B cell (primary cell): ENCODE results near the gene PARP16. TPM values are rescaled to one million over a fixed set of nuclear protein-coding genes. Genes with fewer than 3 reads are reported as not detected.

Experiments used
- ATAC-seq: fragments of 200-7000 bp; cut with Tn5 transposase; one replicate; pipeline ENCODE4 v1.10.0; 2021; ENCODE audit warnings: low read depth, mild to moderate bottlenecking, moderate number of reproducible peaks, moderate library complexity
- CTCF ChIA-PET: fragments of 350-600 bp; sonication (Branson Sonifier 250); formaldehyde crosslinking; loops from one replicate; lab custom pipeline; 2021; ENCODE audit warnings: antibody characterized with exemption, inconsistent platforms; lab: Charles Lee
- POLR2A ChIA-PET: fragments of 350-600 bp; sonication (Branson Sonifier 250); formaldehyde crosslinking; loops from one replicate; lab custom pipeline; 2021; ENCODE audit warnings: antibody characterized with exemption; lab: Charles Lee
- DNase-seq: peaks from one replicate; pipeline ENCODE4 v3.0.0; 2013
- H2AFZ ChIP-seq: 2 replicates; pipeline ENCODE4 v1.6.1; 2012; ENCODE audit warnings: mild to moderate bottlenecking, low read depth, low read length; ENCODE audit not compliant: insufficient read depth, poor library complexity, severe bottlenecking
- H3K27ac ChIP-seq, 2 donors: 1 replicate in 1 of 2; 2 replicates in 1 of 2; pipeline ENCODE4 v1.5.1; 2012 to 2013; ENCODE audit warnings: low read length in 2 of 2, mild to moderate bottlenecking in 2 of 2, moderate library complexity in 1 of 2
- H3K27me3 ChIP-seq, 4 experiments: fragments of 200-600 bp in 1 of 4; sonication (generic) in 1 of 4; replicated peaks in 1 of 4; 1 replicate in 2 of 4; 2 replicates in 2 of 4; pipeline versions ENCODE4 v1.6.1 to v1.7.0; 2013 to 2016; ENCODE audit warnings: low read length in 3 of 4, mild to moderate bottlenecking in 2 of 4, mixed read lengths in 1 of 4, moderate library complexity in 1 of 4; ENCODE audit not compliant: insufficient read depth in 4 of 4, control insufficient read depth in 3 of 4; ENCODE audit errors: control extremely low read depth in 1 of 4
- H3K36me3 ChIP-seq, 2 experiments: replicated peaks in 1 of 2; 1 replicate in 1 of 2; 2 replicates in 1 of 2; pipeline versions ENCODE4 v1.6.1 to v1.7.1; 2013; ENCODE audit warnings: low read length in 1 of 2; ENCODE audit not compliant: insufficient read depth in 2 of 2, control insufficient read depth in 1 of 2; ENCODE audit errors: control extremely low read depth in 1 of 2, extremely low read depth in 1 of 2
- H3K4me1 ChIP-seq, 2 donors: fragments of 200-600 bp in 1 of 2; sonication (generic) in 1 of 2; 1 replicate in 1 of 2; 2 replicates in 1 of 2; pipeline versions ENCODE4 v1.5.1 to v1.6.1; 2013 to 2017; ENCODE audit warnings: low read length in 2 of 2; ENCODE audit not compliant: control insufficient read depth in 2 of 2, insufficient read depth in 2 of 2
- H3K4me2 ChIP-seq: replicated peaks from 2 replicates; pipeline ENCODE3; 2012; ENCODE audit warnings: mild to moderate bottlenecking, low read depth, low read length; ENCODE audit not compliant: poor library complexity, severe bottlenecking
- H3K4me3 ChIP-seq, 5 experiments: fragments of 200-600 bp in 1 of 5; sonication (generic) in 1 of 5; 1 replicate in 3 of 5; 2 replicates in 2 of 5; pipeline versions ENCODE4 v1.5.1 to v1.7.0; 2011 to 2016; ENCODE audit warnings: low read length in 4 of 5, mild to moderate bottlenecking in 4 of 5, low read depth in 2 of 5, control low read depth in 1 of 5, moderate library complexity in 1 of 5; ENCODE audit not compliant: insufficient read depth in 1 of 5; ENCODE audit errors: control extremely low read depth in 1 of 5, extremely low read depth in 1 of 5
- H3K79me2 ChIP-seq: fragments of 200-600 bp; sonication (generic); one replicate; pipeline ENCODE4 v1.6.0; 2016; ENCODE audit warnings: low read length; ENCODE audit not compliant: control insufficient read depth, insufficient read depth
- H3K9ac ChIP-seq: fragments of 200-600 bp; sonication (generic); 2 replicates; pipeline ENCODE4 v1.6.1; 2017; ENCODE audit warnings: mild to moderate bottlenecking, low read length, moderate library complexity
- H3K9me3 ChIP-seq, 3 donors: one replicate each; pipeline versions ENCODE4 v1.6.1 to v1.7.1; 2013; ENCODE audit warnings: low read length in 2 of 3; ENCODE audit not compliant: control insufficient read depth in 2 of 3, insufficient read depth in 1 of 3; ENCODE audit errors: control extremely low read depth in 1 of 3
- H4K20me1 ChIP-seq: 2 replicates; pipeline ENCODE4 v1.6.0; 2012; ENCODE audit warnings: mild to moderate bottlenecking, low read length; ENCODE audit not compliant: insufficient read depth, control insufficient read depth, poor library complexity, severe bottlenecking
- H3K27ac Mint-ChIP-seq: one replicate; pipeline ENCODE4 v1.8.0; 2021; ENCODE audit warnings: mixed read lengths
- H3K27me3 Mint-ChIP-seq: one replicate; pipeline ENCODE4 v1.8.0; 2021; ENCODE audit warnings: mixed read lengths
- H3K4me1 Mint-ChIP-seq: one replicate; pipeline ENCODE4 v1.8.0; 2021; ENCODE audit warnings: mixed read lengths
- H3K4me3 Mint-ChIP-seq: one replicate; pipeline ENCODE4 v1.8.0; 2021; ENCODE audit warnings: mixed read lengths
- H3K9me3 Mint-ChIP-seq: one replicate; pipeline ENCODE4 v1.8.0; 2022; ENCODE audit warnings: mixed read lengths; ENCODE audit not compliant: insufficient read depth
- EZH2 ChIP-seq: IDR thresholded peaks from 2 replicates; pipeline ENCODE4 v1.6.1; 2012; ENCODE audit warnings: borderline replicate concordance, low read depth, mild to moderate bottlenecking, moderate library complexity, low read length; ENCODE audit not compliant: insufficient read depth, poor library complexity, severe bottlenecking
- WGBS: methylation state at CpG from one replicate; pipeline ENCODE4 v1.1.5; 2013; ENCODE audit warnings: missing lambda C conversion rate; ENCODE audit not compliant: insufficient coverage; 5-methylcytosine and 5-hydroxymethylcytosine counted together
- intact Hi-C: fragments of 100-400 bp; cut with micrococcal nuclease; formaldehyde crosslinking; loops from one replicate; pipeline ENCODE4 v1.10.0; 2022
- polyA plus RNA-seq: library from polyadenylated mRNA; depleted of rRNA; stranded (reverse); fragments of >200 nt; gene quantifications from 2 replicates; pipeline ENCODE4 v1.2.3, GENCODE V29; 2012
- total RNA-seq, 2 donors: library from RNA; stranded (reverse); fragments of 120-200 nt in 1 of 2; gene quantifications; 1 replicate in 1 of 2; 2 replicates in 1 of 2; pipeline versions ENCODE4 v1.2.3 to v1.2.4, GENCODE V29; 2013 to 2022
- TF ChIP-seq, protein P1 (sequence below): fragments of 200-600 bp; IDR thresholded peaks from one replicate; pipeline ENCODE4 v1.8.0; 2022; ENCODE audit warnings: antibody characterized with exemption, mild to moderate bottlenecking

Gene PARP16
- total and polyA plus RNA-seq, 2 donors (not counting 1 experiment from before 2014, with no cell fraction given) = 18.2 to 19.1 TPM

DNA sequence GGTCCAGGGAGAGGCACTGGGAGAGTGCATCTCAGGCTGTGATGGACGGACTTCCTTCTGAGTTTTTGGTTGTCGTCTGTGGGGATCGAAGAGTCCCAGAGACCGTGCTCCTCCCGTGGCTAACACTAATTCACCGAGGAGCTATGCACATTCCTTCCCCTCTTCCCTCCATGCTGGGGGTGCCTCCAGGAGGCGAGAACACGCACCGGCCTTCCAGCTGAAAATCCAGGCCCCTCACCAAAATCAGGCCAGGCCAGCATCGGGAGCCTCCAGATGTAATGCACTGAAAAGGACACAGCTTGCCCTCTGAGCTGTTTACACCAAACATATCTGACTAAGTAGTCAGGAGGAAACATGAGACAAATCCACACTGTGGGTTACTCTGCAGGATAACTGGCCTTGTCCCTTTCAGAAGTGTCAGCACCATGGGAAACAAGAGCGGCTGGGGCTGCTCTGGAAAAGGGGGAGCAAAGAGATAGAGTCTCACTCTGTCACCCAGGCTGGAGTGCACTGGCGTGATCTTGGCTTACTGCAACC is 23.3 kb upstream of the PARP16 start:
- no peak overlapping the region for H3K9ac ChIP-seq
- H3K27ac ChIP-seq = no peak overlapping the region
- intact Hi-C loops = no loop called here
- ChIA-PET CTCF (interaction anchor here (1.1 to 2.3 kb wide), 3 partner anchors 9 to 75 kb away, joined by 4 to 7 read pairs (median 7); no protein-coding TSS in a partner anchor), POLR2A (no interaction called here)
- no peak for DNase-seq
- H3K27me3 Mint-ChIP-seq = peaks cover 6% of the 10 kb centered on the region
- peaks cover 2 to 9% of the 10 kb centered on the region in 2 donors for H3K4me1 ChIP-seq
- no peak overlapping the region for H3K4me2 ChIP-seq
- H3K9me3 Mint-ChIP-seq = no peaks in the 10 kb centered on the region
- H3K79me2 ChIP-seq = no peaks in the 10 kb centered on the region
- no peak overlapping the region for H2AFZ ChIP-seq
- H3K27me3 ChIP-seq = peaks cover 0 to 5% (median 0%) of the 10 kb centered on the region in 4 experiments
- H3K9me3 ChIP-seq = no peaks in the 10 kb centered on the region
- H3K36me3 ChIP-seq = no peaks in the 10 kb centered on the region
- no peak for ATAC-seq
- WGBS = 98% methylated on average over 11 of the region's 12 CpGs
- TF ChIP-seq EZH2 = no peak
- TF ChIP-seq, protein P1, sequence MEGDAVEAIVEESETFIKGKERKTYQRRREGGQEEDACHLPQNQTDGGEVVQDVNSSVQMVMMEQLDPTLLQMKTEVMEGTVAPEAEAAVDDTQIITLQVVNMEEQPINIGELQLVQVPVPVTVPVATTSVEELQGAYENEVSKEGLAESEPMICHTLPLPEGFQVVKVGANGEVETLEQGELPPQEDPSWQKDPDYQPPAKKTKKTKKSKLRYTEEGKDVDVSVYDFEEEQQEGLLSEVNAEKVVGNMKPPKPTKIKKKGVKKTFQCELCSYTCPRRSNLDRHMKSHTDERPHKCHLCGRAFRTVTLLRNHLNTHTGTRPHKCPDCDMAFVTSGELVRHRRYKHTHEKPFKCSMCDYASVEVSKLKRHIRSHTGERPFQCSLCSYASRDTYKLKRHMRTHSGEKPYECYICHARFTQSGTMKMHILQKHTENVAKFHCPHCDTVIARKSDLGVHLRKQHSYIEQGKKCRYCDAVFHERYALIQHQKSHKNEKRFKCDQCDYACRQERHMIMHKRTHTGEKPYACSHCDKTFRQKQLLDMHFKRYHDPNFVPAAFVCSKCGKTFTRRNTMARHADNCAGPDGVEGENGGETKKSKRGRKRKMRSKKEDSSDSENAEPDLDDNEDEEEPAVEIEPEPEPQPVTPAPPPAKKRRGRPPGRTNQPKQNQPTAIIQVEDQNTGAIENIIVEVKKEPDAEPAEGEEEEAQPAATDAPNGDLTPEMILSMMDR = no peak
- no peak overlapping the region for H3K27ac Mint-ChIP-seq
- H3K4me3 Mint-ChIP-seq = no peak overlapping the region
- H3K4me1 Mint-ChIP-seq = peaks cover 8% of the 10 kb centered on the region
- no peaks in the 10 kb centered on the region for H4K20me1 ChIP-seq
- no peak overlapping the region for H3K4me3 ChIP-seq

GRCh38 chr15:65307978-65308377 is 21.3 kb upstream of the PARP16 start:
- no peaks in the 10 kb centered on the region for H3K36me3 ChIP-seq
- DNase-seq = no peak
- peaks cover 16% of the 10 kb centered on the region for H3K4me1 Mint-ChIP-seq
- no peak overlapping the region for H3K4me2 ChIP-seq
- H3K79me2 ChIP-seq = no peaks in the 10 kb centered on the region
- H3K27me3 ChIP-seq = peaks cover 0 to 5% (median 0%) of the 10 kb centered on the region in 4 experiments
- CTCF ChIA-PET = interaction anchor here (1.6 to 2.3 kb wide), 2 partner anchors 10 to 11 kb away, joined by 7 read pairs; no protein-coding TSS in a partner anchor
- H3K4me3 ChIP-seq = no peak overlapping the region
- H3K27ac Mint-ChIP-seq = no peak overlapping the region
- no peak for ATAC-seq
- intact Hi-C loops = no loop called here
- H2AFZ ChIP-seq = no peak overlapping the region
- H3K27ac ChIP-seq = no peak overlapping the region
- H3K4me1 ChIP-seq = peaks cover 7 to 16% of the 10 kb centered on the region in 2 donors
- no peak overlapping the region for H3K9ac ChIP-seq
- no peaks in the 10 kb centered on the region for H3K9me3 ChIP-seq
- WGBS = 96% methylated on average over 6 of the region's 6 CpGs
- peaks cover 6% of the 10 kb centered on the region for H3K27me3 Mint-ChIP-seq
- H3K4me3 Mint-ChIP-seq = no peak overlapping the region
- H4K20me1 ChIP-seq = no peaks in the 10 kb centered on the region
- H3K9me3 Mint-ChIP-seq = no peaks in the 10 kb centered on the region
- no peak for TF ChIP-seq EZH2
- TF ChIP-seq, protein P1 = no peak
- POLR2A ChIA-PET = interaction anchor here (0.6 kb wide), 1 partner anchor 241 kb away, joined by 5 read pairs; no protein-coding TSS in a partner anchor
